Gastroesophageal sphincter (tissue), 4 donors: Measurements from ENCODE around the gene BSG. TPM values are rescaled to one million over a fixed set of nuclear protein-coding genes. Genes with fewer than 3 reads are reported as not detected.

ENCODE experiments used
- ATAC-seq: fragments of 150-250 bp; one replicate; pipeline ENCODE4 v1.9.1; 2016; ENCODE audit warnings: mild to moderate bottlenecking, moderate library complexity
- H3K27ac ChIP-seq, 4 donors: fragments of 200-600 bp; sonication (generic) in 3 of 4; 1 replicate in 3 of 4; 2 replicates in 1 of 4; pipeline ENCODE4 v1.5.1; 2016 to 2019
- H3K27me3 ChIP-seq: fragments of 200-600 bp; sonication (generic); one replicate; pipeline ENCODE4 v1.5.1; 2019
- H3K36me3 ChIP-seq, 2 donors: fragments of 200-600 bp; sonication (generic); one replicate each; pipeline ENCODE4 v1.5.1; 2019; ENCODE audit warnings: control low read depth in 1 of 2
- H3K4me1 ChIP-seq, 3 donors: fragments of 200-600 bp; sonication (generic); 1 replicate in 2 of 3; 2 replicates in 1 of 3; pipeline ENCODE4 v1.5.1; 2016 to 2019; ENCODE audit warnings: control low read depth in 2 of 3
- H3K4me3 ChIP-seq, 2 donors: fragments of 200-600 bp; sonication (generic); one replicate each; pipeline ENCODE4 v1.5.1; 2019; ENCODE audit warnings: mild to moderate bottlenecking in 1 of 2, moderate library complexity in 1 of 2
- H3K9me3 ChIP-seq, 3 donors: fragments of 200-600 bp; sonication (generic); one replicate each; pipeline ENCODE4 v1.5.1; 2017 to 2019; ENCODE audit warnings: control low read depth in 2 of 3
- EP300 ChIP-seq: sonication (generic); formaldehyde crosslinking; IDR thresholded peaks from one replicate; pipeline ENCODE4 v1.6.1; 2017; ENCODE audit warnings: antibody characterized with exemption, mild to moderate bottlenecking
- POLR2A ChIP-seq, 2 donors: fragments of 450-650 bp; IDR thresholded peaks; one replicate each; pipeline ENCODE4 v1.6.1; 2017; ENCODE audit warnings: antibody characterized with exemption in 2 of 2, mild to moderate bottlenecking in 2 of 2, moderate library complexity in 1 of 2
- POLR2AphosphoS5 ChIP-seq: sonication (generic); formaldehyde crosslinking; IDR thresholded peaks from one replicate; pipeline ENCODE4 v1.6.1; 2017; ENCODE audit warnings: antibody characterized with exemption
- WGBS, 2 donors: methylation state at CpG; one replicate each; pipeline ENCODE4 v1.1.5; 2018; ENCODE audit warnings: low coverage in 1 of 2; 5-methylcytosine and 5-hydroxymethylcytosine counted together
- total RNA-seq, 4 donors: library from RNA; depleted of rRNA; stranded (reverse); fragments of >200 nt; gene quantifications; one replicate each; pipeline ENCODE4 v1.1.0, GENCODE V29; 2016
- TF ChIP-seq, protein P1 (sequence below), 4 experiments: fragments of 200-600 bp in 2 of 4; fragments of 450-650 bp in 2 of 4; sonication (generic) in 1 of 4; IDR thresholded peaks; one replicate each; pipeline ENCODE4 v1.5.1; 2017 to 2019; ENCODE audit warnings: antibody characterized with exemption in 4 of 4, mild to moderate bottlenecking in 2 of 4, moderate library complexity in 2 of 4

Gene BSG
- total RNA-seq, 4 donors from 2014 or later, result 347 to 450 (median 384) TPM

DNA sequence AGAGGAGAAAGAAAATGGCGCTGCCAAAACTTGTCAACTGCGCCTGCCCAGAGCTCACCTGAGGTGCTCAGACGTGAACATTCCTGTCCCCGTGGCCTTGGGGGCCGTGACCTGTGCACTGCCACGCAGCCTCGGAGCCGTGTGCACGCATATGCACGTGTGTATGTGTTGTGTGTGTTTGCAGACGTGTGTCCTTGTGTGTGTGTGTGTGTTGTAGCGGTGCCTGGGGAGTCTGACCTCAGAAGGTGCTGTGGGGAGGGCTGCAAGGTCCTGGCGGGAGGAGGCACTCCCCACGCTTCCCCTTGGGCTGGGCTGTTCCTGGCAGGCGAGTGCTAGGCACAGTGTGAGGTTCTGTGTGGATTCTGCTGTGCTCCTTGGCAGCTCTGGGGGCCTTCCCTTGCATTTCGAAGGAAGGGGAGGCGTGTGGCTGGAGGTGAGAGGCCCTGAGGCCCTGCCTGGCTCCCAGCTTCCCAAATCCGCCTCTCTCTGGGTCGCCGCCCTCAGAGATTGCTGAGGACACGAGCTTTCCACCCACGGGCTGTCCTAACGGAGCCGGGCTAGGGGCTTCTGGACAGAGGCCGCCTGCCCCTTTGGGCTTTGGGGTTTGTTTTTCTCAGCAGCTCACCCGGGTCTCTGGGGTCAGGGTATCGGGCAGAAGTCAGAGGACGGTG lies 4.5 kb downstream of the BSG start:
- Histone ChIP-seq H3K27ac (no peak overlapping the region), H3K36me3 (peaks cover 0 to 49% of the 10 kb centered on the region in 2 donors), H3K4me3 (no peak overlapping the region), H3K9me3 (no peaks in the 10 kb centered on the region), H3K4me1 (peaks cover 0 to 54% (median 30%) of the 10 kb centered on the region in 3 donors), H3K27me3 (no peaks in the 10 kb centered on the region)
- ATAC-seq, result no peak
- no peak for TF ChIP-seq EP300
- TF ChIP-seq POLR2AphosphoS5, result no peak
- TF ChIP-seq, protein P1, sequence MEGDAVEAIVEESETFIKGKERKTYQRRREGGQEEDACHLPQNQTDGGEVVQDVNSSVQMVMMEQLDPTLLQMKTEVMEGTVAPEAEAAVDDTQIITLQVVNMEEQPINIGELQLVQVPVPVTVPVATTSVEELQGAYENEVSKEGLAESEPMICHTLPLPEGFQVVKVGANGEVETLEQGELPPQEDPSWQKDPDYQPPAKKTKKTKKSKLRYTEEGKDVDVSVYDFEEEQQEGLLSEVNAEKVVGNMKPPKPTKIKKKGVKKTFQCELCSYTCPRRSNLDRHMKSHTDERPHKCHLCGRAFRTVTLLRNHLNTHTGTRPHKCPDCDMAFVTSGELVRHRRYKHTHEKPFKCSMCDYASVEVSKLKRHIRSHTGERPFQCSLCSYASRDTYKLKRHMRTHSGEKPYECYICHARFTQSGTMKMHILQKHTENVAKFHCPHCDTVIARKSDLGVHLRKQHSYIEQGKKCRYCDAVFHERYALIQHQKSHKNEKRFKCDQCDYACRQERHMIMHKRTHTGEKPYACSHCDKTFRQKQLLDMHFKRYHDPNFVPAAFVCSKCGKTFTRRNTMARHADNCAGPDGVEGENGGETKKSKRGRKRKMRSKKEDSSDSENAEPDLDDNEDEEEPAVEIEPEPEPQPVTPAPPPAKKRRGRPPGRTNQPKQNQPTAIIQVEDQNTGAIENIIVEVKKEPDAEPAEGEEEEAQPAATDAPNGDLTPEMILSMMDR (IDR thresholded peaks at IDR 0.05), result no peak
- TF ChIP-seq POLR2A (IDR thresholded peaks at IDR 0.05), result no peak
- 78 to 89% methylated on average over 8 to 12 of the region's 28 CpGs for WGBS, 2 donors

DNA sequence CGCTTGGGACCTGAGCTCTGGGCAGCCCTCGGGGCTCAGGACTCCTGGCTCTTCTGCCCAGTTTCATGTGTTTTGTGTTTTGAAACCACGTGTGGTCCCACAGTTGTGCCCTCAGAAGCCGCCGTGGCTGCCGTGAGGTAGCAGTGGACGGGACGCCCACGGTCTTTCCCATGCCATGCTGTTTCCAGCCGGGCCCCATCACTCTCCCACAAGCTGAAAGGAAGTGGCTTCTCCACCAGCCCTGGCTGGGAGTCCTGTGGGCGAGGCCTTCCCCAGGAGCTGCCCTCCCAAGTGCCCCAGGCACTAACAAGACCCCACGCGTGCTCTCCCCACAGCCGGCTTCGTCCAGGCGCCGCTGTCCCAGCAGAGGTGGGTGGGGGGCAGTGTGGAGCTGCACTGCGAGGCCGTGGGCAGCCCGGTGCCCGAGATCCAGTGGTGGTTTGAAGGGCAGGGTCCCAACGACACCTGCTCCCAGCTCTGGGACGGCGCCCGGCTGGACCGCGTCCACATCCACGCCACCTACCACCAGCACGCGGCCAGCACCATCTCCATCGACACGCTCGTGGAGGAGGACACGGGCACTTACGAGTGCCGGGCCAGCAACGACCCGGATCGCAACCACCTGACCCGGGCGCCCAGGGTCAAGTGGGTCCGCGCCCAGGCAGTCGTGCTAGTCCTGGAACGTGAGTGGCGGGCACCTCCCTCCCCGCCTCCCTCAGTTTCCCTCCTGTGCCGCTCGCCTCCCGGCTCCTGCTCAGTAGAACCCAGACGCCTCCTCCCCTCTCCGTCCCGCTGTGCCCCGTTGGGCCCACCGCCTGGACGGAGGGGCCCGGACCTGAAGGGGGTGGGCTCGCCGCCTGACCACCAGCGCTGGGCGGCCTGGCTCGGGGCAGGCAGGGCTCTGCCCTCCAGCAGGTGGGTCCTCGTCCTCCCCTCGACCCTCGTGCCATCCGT lies 5.3 kb downstream of the BSG start:
- Histone ChIP-seq H3K4me3 (no peak overlapping the region), H3K27ac (no peak overlapping the region), H3K27me3 (no peaks in the 10 kb centered on the region), H3K4me1 (peaks cover 0 to 53% (median 30%) of the 10 kb centered on the region in 3 donors), H3K9me3 (no peaks in the 10 kb centered on the region), H3K36me3 (peaks cover 0 to 57% of the 10 kb centered on the region in 2 donors)
- TF ChIP-seq POLR2A (IDR thresholded peaks at IDR 0.05) (no peak), POLR2AphosphoS5 (no peak), EP300 (no peak)
- TF ChIP-seq, protein P1 (IDR thresholded peaks at IDR 0.05), result no peak
- WGBS, 2 donors, result 100% methylated on average over 1 of the region's 66 CpGs; no CpG with 5 or more reads in 1 of the 2 donors
- ATAC-seq, result no peak

- no peak overlapping the region for H3K4me3 ChIP-seq
- peaks cover 0 to 68% of the 10 kb centered on the region in 2 donors for H3K36me3 ChIP-seq
- no peak overlapping the region for H3K27ac ChIP-seq
- peaks cover 5% of the 10 kb centered on the region for H3K27me3 ChIP-seq
- TF ChIP-seq, protein P1 (IDR thresholded peaks at IDR 0.05), result no peak
- TF ChIP-seq POLR2A (IDR thresholded peaks at IDR 0.05), result no peak
- no peak for TF ChIP-seq POLR2AphosphoS5
- TF ChIP-seq EP300, result no peak
- ATAC-seq, result no peak
- peaks cover 0 to 47% (median 22%) of the 10 kb centered on the region in 3 donors for H3K4me1 ChIP-seq
- no peaks in the 10 kb centered on the region for H3K9me3 ChIP-seq
- WGBS, 2 donors, result 98% methylated on average over 10 of the region's 46 CpGs; no CpG with 5 or more reads in 1 of the 2 donors
Measured at GRCh38 chr19:579111-579841, 6.9 kb downstream of the BSG start.

DNA sequence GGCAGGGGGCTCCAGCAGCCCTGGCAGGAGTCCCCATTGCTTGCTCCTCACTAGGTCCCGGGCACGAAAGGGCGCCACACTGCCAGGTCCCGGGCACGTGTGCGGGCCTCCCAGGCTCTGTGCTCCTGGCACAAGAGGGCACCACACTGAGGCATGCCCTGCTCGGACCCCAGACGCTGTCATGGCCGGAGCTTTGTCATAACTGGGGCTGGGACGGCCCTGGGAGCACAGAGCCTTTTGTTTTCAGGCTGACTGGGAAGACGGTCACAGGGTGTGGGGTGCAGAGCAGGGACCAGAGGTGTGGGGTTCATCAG lies 7.4 kb downstream of the BSG start:
- H3K27ac ChIP-seq, result no peak overlapping the region

More for the DNA sequence above, 7.4 kb downstream of the BSG start:
- Histone ChIP-seq H3K27me3 (peaks cover 10% of the 10 kb centered on the region), H3K4me1 (peaks cover 0 to 44% (median 16%) of the 10 kb centered on the region in 3 donors), H3K4me3 (no peak overlapping the region), H3K36me3 (peaks cover 0 to 68% of the 10 kb centered on the region in 2 donors), H3K9me3 (no peaks in the 10 kb centered on the region)
- 60% methylated on average over 1 of the region's 11 CpGs; no CpG with 5 or more reads in 1 of the 2 donors for WGBS, 2 donors
- TF ChIP-seq, protein P1 (IDR thresholded peaks at IDR 0.05), result no peak
- TF ChIP-seq EP300 (no peak), POLR2AphosphoS5 (no peak), POLR2A (IDR thresholded peaks at IDR 0.05) (no peak)
- ATAC-seq, result no peak
